Activated T-helper 9 cell treated with anti-CD3 and anti-CD28 coated beads, Interleukin-2, amount 50 U/mL, for 16 hours (primary cell): ENCODE data around the gene ZNF76.

Source experiments
- DNase-seq: peaks from one replicate; pipeline ENCODE4 v3.0.0-alpha.2; 2020; ENCODE audit warnings: low read depth

The ZNF76 gene

GRCh38 chr6:35259194-35259947 lies at the start of gene ZNF76:
TSS of gene ZNF76 (plus strand) at chr6:35259735. CDS start at chr6:35281152, 21,417 bp downstream.
- DNase-seq: peak; percentile 87

GRCh38 chr6:35213298-35213791 lies 46.2 kb upstream of the ZNF76 start:
- no peak for DNase-seq

GRCh38 chr6:35213824-35214756 lies 45.4 kb upstream of the ZNF76 start, which contains the start of gene SCUBE3:
TSS of gene SCUBE3 (plus strand) at chr6:35213956. CDS start at chr6:35214419, 463 bp downstream.
- DNase-seq: no peak

- DNase-seq: no peak
Observed at GRCh38 chr6:35214869-35215664, 44.5 kb upstream of the ZNF76 start.

- DNase-seq: no peak
Observed at GRCh38 chr6:35215665-35216411, 43.7 kb upstream of the ZNF76 start.

GRCh38 chr6:35216412-35216732 lies 43.2 kb upstream of the ZNF76 start:
- no peak for DNase-seq

- no peak for DNase-seq
Observed at GRCh38 chr6:35216851-35217811, 42.4 kb upstream of the ZNF76 start.

- no peak for DNase-seq
Observed at GRCh38 chr6:35218021-35218420, 41.5 kb upstream of the ZNF76 start.

- DNase-seq: no peak
Observed at GRCh38 chr6:35218456-35218855, 41.1 kb upstream of the ZNF76 start.

- DNase-seq: no peak
Observed at GRCh38 chr6:35219683-35220326, 39.7 kb upstream of the ZNF76 start.

- DNase-seq: no peak
Observed at GRCh38 chr6:35220711-35221110, 38.8 kb upstream of the ZNF76 start.

GRCh38 chr6:35223396-35223795 lies 36.1 kb upstream of the ZNF76 start:
- DNase-seq: no peak

GRCh38 chr6:35224720-35225119 lies 34.8 kb upstream of the ZNF76 start:
- DNase-seq: no peak

- DNase-seq: no peak
Observed at GRCh38 chr6:35228481-35228880, 31.1 kb upstream of the ZNF76 start.

- DNase-seq: no peak
Observed at GRCh38 chr6:35229304-35229703, 30.2 kb upstream of the ZNF76 start.

GRCh38 chr6:35230498-35230897 lies 29.0 kb upstream of the ZNF76 start:
- DNase-seq: no peak

- no peak for DNase-seq
Observed at GRCh38 chr6:35230950-35231349, 28.6 kb upstream of the ZNF76 start.

GRCh38 chr6:35231563-35231962 lies 28.0 kb upstream of the ZNF76 start:
- no peak for DNase-seq

- no peak for DNase-seq
Observed at GRCh38 chr6:35234901-35235300, 24.6 kb upstream of the ZNF76 start.

- no peak for DNase-seq
Observed at GRCh38 chr6:35236223-35236622, 23.3 kb upstream of the ZNF76 start.
